B cell (primary cell): ENCODE data around the gene MAP6.

Source experiments
- CTCF ChIP-seq: fragments of 200-600 bp; IDR thresholded peaks from one replicate; pipeline ENCODE4 v1.8.0; 2022; ENCODE audit warnings: antibody characterized with exemption, mild to moderate bottlenecking
- EZH2 ChIP-seq: IDR thresholded peaks from 2 replicates; pipeline ENCODE4 v1.6.1; 2012; ENCODE audit warnings: borderline replicate concordance, low read depth, mild to moderate bottlenecking, moderate library complexity, low read length; ENCODE audit not compliant: insufficient read depth, poor library complexity, severe bottlenecking

DNA sequence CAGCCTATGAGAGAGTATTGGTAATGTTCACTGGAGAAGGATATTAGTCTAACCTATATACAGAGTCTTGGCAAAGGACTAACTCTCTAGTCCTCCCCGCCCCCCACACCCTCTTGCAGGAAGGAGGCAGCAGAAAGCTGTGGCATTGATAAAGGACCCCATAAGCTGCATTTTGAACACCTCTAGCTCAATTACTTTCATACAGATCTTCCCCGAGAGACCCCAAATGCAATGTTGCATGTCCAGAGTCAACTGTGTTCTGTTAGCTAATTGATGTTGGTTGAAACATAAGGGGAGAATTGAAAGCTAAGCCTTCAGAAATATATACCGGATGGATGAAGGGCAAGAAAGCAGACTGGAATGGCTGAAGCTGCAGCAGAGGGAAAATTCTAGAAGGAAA is 2.8 kb downstream of the MAP6 start:
- TF ChIP-seq CTCF (no peak), EZH2 (no peak)
